HG03378 (cell line): ENCODE results near the gene ZCCHC2.

Source experiments
- ATAC-seq: cut with Tn5 transposase; IDR thresholded peaks from one replicate; pipeline ENCODE4 v1.9.1; 2021; ENCODE audit warnings: mild to moderate bottlenecking, moderate library complexity; ENCODE audit not compliant: unreplicated experiment

Gene ZCCHC2

GRCh38 chr18:62509779-62510178 is 13.0 kb upstream of the ZCCHC2 start:
- ATAC-seq: no peak

- ATAC-seq: no peak
Measured at GRCh38 chr18:62510789-62511188, 12.0 kb upstream of the ZCCHC2 start.

- ATAC-seq: no peak
Measured at GRCh38 chr18:62512532-62512931, 10.3 kb upstream of the ZCCHC2 start.

- ATAC-seq: no peak
Measured at GRCh38 chr18:62512996-62513395, 9.8 kb upstream of the ZCCHC2 start.

- no peak for ATAC-seq
Measured at GRCh38 chr18:62514570-62514969, 8.3 kb upstream of the ZCCHC2 start.

GRCh38 chr18:62516242-62516641 is 6.6 kb upstream of the ZCCHC2 start:
- no peak for ATAC-seq

GRCh38 chr18:62518460-62519375 is 4.1 kb upstream of the ZCCHC2 start:
- ATAC-seq: no peak

- ATAC-seq: no peak
Measured at GRCh38 chr18:62519684-62520083, 3.1 kb upstream of the ZCCHC2 start.

- ATAC-seq: no peak
Measured at GRCh38 chr18:62521082-62521481, 1.7 kb upstream of the ZCCHC2 start.

GRCh38 chr18:62521593-62521992 is 1.2 kb upstream of the ZCCHC2 start:
- ATAC-seq: no peak

GRCh38 chr18:62522178-62522503 is 684 bp upstream of the ZCCHC2 start:
- ATAC-seq: peak; percentile 2

- ATAC-seq: no peak
Measured at GRCh38 chr18:62523255-62523588, 397 bp downstream of the ZCCHC2 start.

- no peak for ATAC-seq
Measured at GRCh38 chr18:62523631-62524439, 1.0 kb downstream of the ZCCHC2 start.

GRCh38 chr18:62524440-62525200 is 1.8 kb downstream of the ZCCHC2 start:
- no peak for ATAC-seq

GRCh38 chr18:62525608-62526007 is 2.8 kb downstream of the ZCCHC2 start:
- ATAC-seq: no peak

- no peak for ATAC-seq
Measured at GRCh38 chr18:62526098-62527025, 3.5 kb downstream of the ZCCHC2 start.

GRCh38 chr18:62529597-62529996 is 6.8 kb downstream of the ZCCHC2 start:
- no peak for ATAC-seq

GRCh38 chr18:62531078-62531477 is 8.3 kb downstream of the ZCCHC2 start:
- no peak for ATAC-seq

- no peak for ATAC-seq
Measured at GRCh38 chr18:62531931-62532330, 9.1 kb downstream of the ZCCHC2 start.

- ATAC-seq: no peak
Measured at GRCh38 chr18:62536005-62536404, 13.2 kb downstream of the ZCCHC2 start.
